ENCODE measurements around the gene RAB34.

DNA sequence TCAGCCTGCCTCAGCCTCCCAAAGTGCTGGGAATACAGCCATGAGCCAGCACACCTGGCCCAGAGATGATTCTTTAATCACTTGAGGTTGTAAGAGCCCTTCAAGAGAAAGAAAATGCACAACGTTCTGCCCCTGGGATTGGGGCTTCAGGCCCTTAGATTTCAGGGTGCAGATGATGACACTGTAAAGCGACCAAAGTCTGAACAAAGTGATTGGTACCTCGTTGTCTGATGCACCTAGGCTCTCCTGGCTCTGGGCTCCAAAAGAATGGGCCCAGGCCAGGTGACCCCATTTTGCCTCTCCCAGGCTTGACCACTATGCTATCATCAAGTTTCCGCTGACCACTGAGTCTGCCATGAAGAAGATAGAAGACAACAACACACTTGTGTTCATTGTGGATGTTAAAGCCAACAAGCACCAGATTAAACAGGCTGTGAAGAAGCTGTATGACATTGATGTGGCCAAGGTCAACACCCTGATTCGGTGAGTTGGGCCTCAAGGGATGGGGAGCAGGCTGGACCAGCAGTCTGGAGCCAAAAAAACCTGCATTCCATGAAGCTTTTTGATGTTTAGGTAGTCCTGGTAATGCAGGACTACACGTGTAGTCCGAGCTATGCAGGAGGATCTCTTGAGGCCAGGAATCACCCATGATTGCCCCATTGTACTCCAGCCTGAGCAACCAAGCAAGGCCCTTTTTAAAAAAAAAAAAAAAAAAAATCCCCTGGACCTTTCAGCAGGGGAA, 4.9 kb upstream of the RAB34 start:
- TF ChIP-seq PRPF4 (IDR thresholded peaks at IDR 0.05; ENCODE audit: insufficient read depth, low read depth, low read length, poor library complexity, severe bottlenecking), result no peak
- TF ChIP-seq ELK1 (CRISPR knock-in tag; IDR thresholded peaks at IDR 0.05), result no peak
- TF ChIP-seq, protein P1, sequence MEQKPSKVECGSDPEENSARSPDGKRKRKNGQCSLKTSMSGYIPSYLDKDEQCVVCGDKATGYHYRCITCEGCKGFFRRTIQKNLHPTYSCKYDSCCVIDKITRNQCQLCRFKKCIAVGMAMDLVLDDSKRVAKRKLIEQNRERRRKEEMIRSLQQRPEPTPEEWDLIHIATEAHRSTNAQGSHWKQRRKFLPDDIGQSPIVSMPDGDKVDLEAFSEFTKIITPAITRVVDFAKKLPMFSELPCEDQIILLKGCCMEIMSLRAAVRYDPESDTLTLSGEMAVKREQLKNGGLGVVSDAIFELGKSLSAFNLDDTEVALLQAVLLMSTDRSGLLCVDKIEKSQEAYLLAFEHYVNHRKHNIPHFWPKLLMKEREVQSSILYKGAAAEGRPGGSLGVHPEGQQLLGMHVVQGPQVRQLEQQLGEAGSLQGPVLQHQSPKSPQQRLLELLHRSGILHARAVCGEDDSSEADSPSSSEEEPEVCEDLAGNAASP (IDR thresholded peaks at IDR 0.05), result no peak
- no peak for TF ChIP-seq MAFK (IDR thresholded peaks at IDR 0.05; ENCODE audit: low read length)
- TF ChIP-seq FOXA1 (IDR thresholded peaks at IDR 0.05; ENCODE audit: borderline replicate concordance), result no peak
- TF ChIP-seq POLR2AphosphoS5 (IDR thresholded peaks at IDR 0.05; ENCODE audit: control insufficient read depth, insufficient read depth, low read depth, low read length), result no peak; the same call in none of the 2 replicates
- no peak for TF ChIP-seq SP1 (CRISPR knock-in tag; IDR thresholded peaks at IDR 0.05)
